NCI-H748 treated with DMSO at 0.1 percent for 48 hours (cell line): ENCODE data around the gene CAMK2D.
A peak's percentile ranks its signal among the peaks of the same experiment; 100 is the strongest.
"Not testable (repeated sequence)": the region's sequence is repeated elsewhere in the genome, so short reads cannot be mapped to it uniquely, and the experiment has no call there.

Source experiments
- DNase-seq: peaks from one replicate; lab custom pipeline; 2025; lab: John Stamatoyannopoulos, UW

The CAMK2D gene

GRCh38 chr4:113761620-113762185, at the start of gene CAMK2D:
Gene CAMK2D (minus strand): TSS chr4:113761738. CDS start chr4:113761068, 670 bp downstream.
- DNase-seq = peak; percentile 59

- DNase-seq = no peak
Observed at GRCh38 chr4:113810906-113811305, 49.4 kb upstream of the CAMK2D start.

- no peak for DNase-seq
Observed at GRCh38 chr4:113809311-113809710, 47.8 kb upstream of the CAMK2D start.

GRCh38 chr4:113806850-113807249, 45.3 kb upstream of the CAMK2D start:
- DNase-seq = no peak

- no peak for DNase-seq
Observed at GRCh38 chr4:113801882-113802281, 40.3 kb upstream of the CAMK2D start.

GRCh38 chr4:113796381-113796780, 34.8 kb upstream of the CAMK2D start:
- DNase-seq = not testable (repeated sequence)

- no peak for DNase-seq
Observed at GRCh38 chr4:113790478-113790877, 28.9 kb upstream of the CAMK2D start.

- DNase-seq = no peak
Observed at GRCh38 chr4:113788888-113789287, 27.4 kb upstream of the CAMK2D start.

- DNase-seq = no peak
Observed at GRCh38 chr4:113785781-113786180, 24.2 kb upstream of the CAMK2D start.

GRCh38 chr4:113784497-113785250, 23.1 kb upstream of the CAMK2D start:
- no peak for DNase-seq

GRCh38 chr4:113783701-113784100, 22.2 kb upstream of the CAMK2D start:
- DNase-seq = no peak

- no peak for DNase-seq
Observed at GRCh38 chr4:113783289-113783688, 21.8 kb upstream of the CAMK2D start.

- no peak for DNase-seq
Observed at GRCh38 chr4:113781439-113782040, 20.0 kb upstream of the CAMK2D start.

GRCh38 chr4:113776679-113777078, 15.1 kb upstream of the CAMK2D start:
- no peak for DNase-seq

GRCh38 chr4:113776016-113776415, 14.5 kb upstream of the CAMK2D start:
- DNase-seq = no peak

- no peak for DNase-seq
Observed at GRCh38 chr4:113773756-113774155, 12.2 kb upstream of the CAMK2D start.

GRCh38 chr4:113773014-113773413, 11.5 kb upstream of the CAMK2D start:
- DNase-seq = no peak

GRCh38 chr4:113772319-113772718, 10.8 kb upstream of the CAMK2D start:
- no peak for DNase-seq

GRCh38 chr4:113769744-113770143, 8.2 kb upstream of the CAMK2D start:
- DNase-seq = no peak

- DNase-seq = no peak
Observed at GRCh38 chr4:113768952-113769351, 7.4 kb upstream of the CAMK2D start.

GRCh38 chr4:113766882-113767281, 5.3 kb upstream of the CAMK2D start:
- no peak for DNase-seq

- no peak for DNase-seq
Observed at GRCh38 chr4:113764720-113765264, 3.3 kb upstream of the CAMK2D start.

GRCh38 chr4:113763923-113764322, 2.4 kb upstream of the CAMK2D start:
- not testable (repeated sequence) for DNase-seq
